Measurements from ENCODE around the gene ITPKC.

The ITPKC gene

DNA sequence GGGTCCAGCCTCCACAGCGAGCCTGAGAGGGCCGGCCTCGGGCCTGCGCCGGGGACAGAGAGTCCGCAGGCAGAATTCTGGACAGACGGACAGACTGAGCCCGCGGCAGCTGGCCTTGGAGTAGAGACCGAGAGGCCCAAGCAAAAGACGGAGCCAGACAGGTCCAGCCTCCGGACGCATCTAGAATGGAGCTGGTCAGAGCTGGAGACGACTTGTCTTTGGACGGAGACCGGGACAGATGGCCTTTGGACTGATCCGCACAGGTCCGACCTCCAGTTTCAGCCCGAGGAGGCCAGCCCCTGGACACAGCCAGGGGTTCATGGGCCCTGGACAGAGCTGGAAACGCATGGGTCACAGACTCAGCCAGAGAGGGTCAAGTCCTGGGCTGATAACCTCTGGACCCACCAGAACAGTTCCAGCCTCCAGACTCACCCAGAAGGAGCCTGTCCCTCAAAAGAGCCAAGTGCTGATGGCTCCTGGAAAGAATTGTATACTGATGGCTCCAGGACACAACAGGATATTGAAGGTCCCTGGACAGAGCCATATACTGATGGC lies 490 bp downstream of the ITPKC start:
- peaks cover 54% of the 10 kb centered on the region for H3K4me1 ChIP-seq (ENCODE audit: low read depth, poor library complexity, severe bottlenecking)
- no peaks in the 10 kb centered on the region for H3K36me3 ChIP-seq (ENCODE audit: insufficient read depth)
- peak overlapping the region; percentile 95 for H3K4me2 ChIP-seq
- H3K79me2 ChIP-seq (ENCODE audit: insufficient read depth, low read depth): peaks cover 8% of the 10 kb centered on the region; the same call in 1 of the 2 replicates
- no peaks in the 10 kb centered on the region for H3K27me3 ChIP-seq (ENCODE audit: insufficient read depth, low read depth)
- H3K27ac ChIP-seq: peak overlapping the region; percentile 28; the same call in 1 of the 2 replicates
- TF ChIP-seq, protein P1, sequence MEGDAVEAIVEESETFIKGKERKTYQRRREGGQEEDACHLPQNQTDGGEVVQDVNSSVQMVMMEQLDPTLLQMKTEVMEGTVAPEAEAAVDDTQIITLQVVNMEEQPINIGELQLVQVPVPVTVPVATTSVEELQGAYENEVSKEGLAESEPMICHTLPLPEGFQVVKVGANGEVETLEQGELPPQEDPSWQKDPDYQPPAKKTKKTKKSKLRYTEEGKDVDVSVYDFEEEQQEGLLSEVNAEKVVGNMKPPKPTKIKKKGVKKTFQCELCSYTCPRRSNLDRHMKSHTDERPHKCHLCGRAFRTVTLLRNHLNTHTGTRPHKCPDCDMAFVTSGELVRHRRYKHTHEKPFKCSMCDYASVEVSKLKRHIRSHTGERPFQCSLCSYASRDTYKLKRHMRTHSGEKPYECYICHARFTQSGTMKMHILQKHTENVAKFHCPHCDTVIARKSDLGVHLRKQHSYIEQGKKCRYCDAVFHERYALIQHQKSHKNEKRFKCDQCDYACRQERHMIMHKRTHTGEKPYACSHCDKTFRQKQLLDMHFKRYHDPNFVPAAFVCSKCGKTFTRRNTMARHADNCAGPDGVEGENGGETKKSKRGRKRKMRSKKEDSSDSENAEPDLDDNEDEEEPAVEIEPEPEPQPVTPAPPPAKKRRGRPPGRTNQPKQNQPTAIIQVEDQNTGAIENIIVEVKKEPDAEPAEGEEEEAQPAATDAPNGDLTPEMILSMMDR (conservative IDR thresholded peaks at IDR 0.05; ENCODE audit: low read depth, low read length): no peak
- no peaks in the 10 kb centered on the region for H4K20me1 ChIP-seq (ENCODE audit: insufficient read depth)
- peak overlapping the region; percentile 57 for H2AFZ ChIP-seq (ENCODE audit: low read depth)
- H3K9ac ChIP-seq: peak overlapping the region; percentile 71
- no peak overlapping the region for H3K4me3 ChIP-seq (IDR thresholded peaks at IDR 0.05; ENCODE audit: insufficient read depth, low read depth, low read length)

DNA sequence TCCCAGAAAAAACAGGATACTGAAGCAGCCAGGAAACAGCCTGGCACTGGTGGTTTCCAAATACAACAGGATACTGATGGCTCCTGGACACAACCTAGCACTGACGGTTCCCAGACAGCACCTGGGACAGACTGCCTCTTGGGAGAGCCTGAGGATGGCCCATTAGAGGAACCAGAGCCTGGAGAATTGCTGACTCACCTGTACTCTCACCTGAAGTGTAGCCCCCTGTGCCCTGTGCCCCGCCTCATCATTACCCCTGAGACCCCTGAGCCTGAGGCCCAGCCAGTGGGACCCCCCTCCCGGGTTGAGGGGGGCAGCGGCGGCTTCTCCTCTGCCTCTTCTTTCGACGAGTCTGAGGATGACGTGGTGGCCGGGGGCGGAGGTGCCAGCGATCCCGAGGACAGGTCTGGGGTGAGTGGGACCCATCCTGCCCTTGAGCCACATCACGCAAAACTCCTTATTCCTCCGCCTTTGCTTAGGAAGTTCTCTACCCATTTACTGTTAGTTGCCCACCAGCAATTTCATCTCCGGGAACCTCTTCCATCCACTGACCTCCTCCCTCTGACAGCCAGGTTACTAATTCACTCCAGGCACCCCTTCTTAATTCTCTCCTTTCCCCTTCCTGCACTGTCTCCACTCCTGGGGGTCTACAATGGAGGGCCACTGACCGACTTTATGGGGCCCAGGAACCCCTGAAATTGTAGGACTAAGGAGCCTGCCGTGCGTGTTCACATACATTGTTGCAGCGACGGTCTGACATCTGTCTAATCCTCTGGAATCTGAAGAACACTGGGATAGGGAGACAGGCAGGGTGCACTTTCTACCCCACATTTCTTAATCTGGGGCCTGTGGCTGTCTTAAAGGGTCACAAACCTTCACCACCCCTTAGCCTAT lies 1.2 kb downstream of the ITPKC start:
- H3K4me3 ChIP-seq (IDR thresholded peaks at IDR 0.05; ENCODE audit: insufficient read depth, low read depth, low read length): no peak overlapping the region
- H3K9ac ChIP-seq: peak overlapping the region; percentile 40; the same call in 1 of the 2 replicates
- H3K4me2 ChIP-seq: peak overlapping the region; percentile 95
- peaks cover 54% of the 10 kb centered on the region for H3K4me1 ChIP-seq (ENCODE audit: low read depth, poor library complexity, severe bottlenecking)
- no peak overlapping the region for H3K27ac ChIP-seq
- no peaks in the 10 kb centered on the region for H3K27me3 ChIP-seq (ENCODE audit: insufficient read depth, low read depth)
- H2AFZ ChIP-seq (ENCODE audit: low read depth): no peak overlapping the region; the same call in 1 of the 2 replicates
- no peaks in the 10 kb centered on the region for H4K20me1 ChIP-seq (ENCODE audit: insufficient read depth)
- TF ChIP-seq, protein P1 (conservative IDR thresholded peaks at IDR 0.05; ENCODE audit: low read depth, low read length): no peak
- no peaks in the 10 kb centered on the region for H3K36me3 ChIP-seq (ENCODE audit: insufficient read depth)
- H3K79me2 ChIP-seq (ENCODE audit: insufficient read depth, low read depth): peaks cover 8% of the 10 kb centered on the region; the same call in 1 of the 2 replicates

DNA sequence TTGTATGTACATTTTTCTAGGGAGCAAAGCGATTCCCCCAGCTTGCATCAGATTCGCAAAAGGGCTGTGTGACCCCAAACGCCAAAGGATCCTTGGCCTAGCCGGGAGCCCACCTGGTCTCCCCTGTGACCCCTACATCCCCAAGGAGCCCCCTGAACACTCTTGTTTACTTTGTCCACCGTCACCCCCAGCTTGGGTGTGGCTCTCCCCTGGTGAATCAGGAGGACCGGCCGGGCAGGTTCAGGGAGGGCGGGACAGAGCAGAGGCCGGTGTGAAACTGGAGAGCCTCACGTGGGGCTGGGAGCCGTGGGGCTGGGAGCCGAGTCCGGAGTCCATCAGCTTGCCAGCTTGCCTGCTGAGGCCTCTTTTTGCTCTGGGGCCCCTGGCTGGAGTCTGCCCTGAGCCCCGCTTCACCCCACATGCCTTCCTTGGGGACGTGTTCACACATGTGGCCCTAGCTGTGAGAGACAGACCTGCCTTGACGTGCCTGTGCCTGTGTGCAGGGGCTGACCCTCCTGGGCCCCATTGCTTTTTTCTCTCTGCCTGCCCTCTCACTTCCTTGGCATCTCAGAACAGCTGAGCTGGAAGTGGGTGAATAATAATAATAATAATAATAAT lies 2.0 kb downstream of the ITPKC start:
- no peaks in the 10 kb centered on the region for H4K20me1 ChIP-seq (ENCODE audit: insufficient read depth)
- TF ChIP-seq, protein P1 (conservative IDR thresholded peaks at IDR 0.05; ENCODE audit: low read depth, low read length): no peak
- no peaks in the 10 kb centered on the region for H3K27me3 ChIP-seq (ENCODE audit: insufficient read depth, low read depth)
- H3K4me2 ChIP-seq: peak overlapping the region; percentile 95
- H3K4me3 ChIP-seq (IDR thresholded peaks at IDR 0.05; ENCODE audit: insufficient read depth, low read depth, low read length): no peak overlapping the region
- no peaks in the 10 kb centered on the region for H3K36me3 ChIP-seq (ENCODE audit: insufficient read depth)
- peak overlapping the region; percentile 33; the same call in 1 of the 2 replicates for H2AFZ ChIP-seq (ENCODE audit: low read depth)
- peaks cover 53% of the 10 kb centered on the region for H3K4me1 ChIP-seq (ENCODE audit: low read depth, poor library complexity, severe bottlenecking)
- H3K79me2 ChIP-seq (ENCODE audit: insufficient read depth, low read depth): peaks cover 8% of the 10 kb centered on the region; the same call in 1 of the 2 replicates
- H3K27ac ChIP-seq: no peak overlapping the region
- peak overlapping the region; percentile 40; the same call in 1 of the 2 replicates for H3K9ac ChIP-seq

DNA sequence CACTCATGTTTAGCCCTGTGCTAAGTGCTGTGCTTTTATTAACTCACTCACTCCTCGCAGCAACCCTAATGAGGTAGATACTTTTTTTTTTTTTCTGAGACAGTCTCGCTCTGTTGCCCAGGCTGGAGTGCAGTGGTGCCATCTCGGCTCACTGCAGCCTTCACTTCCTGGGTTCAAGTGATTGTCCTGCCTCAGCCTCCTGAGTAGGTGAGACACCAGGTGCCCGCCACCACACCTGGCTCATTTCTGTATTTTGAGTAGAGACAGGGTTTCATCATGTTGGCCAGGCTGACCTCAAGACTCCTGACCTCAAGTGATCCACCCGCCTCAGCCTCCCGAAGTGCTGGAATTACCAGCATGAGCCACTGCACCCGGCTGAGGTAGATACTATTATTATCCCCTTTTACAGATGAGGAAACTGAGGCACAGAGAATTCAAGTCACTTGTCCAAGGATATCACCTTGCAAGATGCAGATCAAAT lies 2.5 kb downstream of the ITPKC start:
- no peak overlapping the region for H3K4me3 ChIP-seq (IDR thresholded peaks at IDR 0.05; ENCODE audit: insufficient read depth, low read depth, low read length)
- peaks cover 8% of the 10 kb centered on the region; the same call in 1 of the 2 replicates for H3K79me2 ChIP-seq (ENCODE audit: insufficient read depth, low read depth)
- peak overlapping the region; percentile 95 for H3K4me2 ChIP-seq

More for the DNA sequence above, 2.5 kb downstream of the ITPKC start:
- no peak overlapping the region for H3K27ac ChIP-seq
- no peaks in the 10 kb centered on the region for H3K27me3 ChIP-seq (ENCODE audit: insufficient read depth, low read depth)
- H3K4me1 ChIP-seq (ENCODE audit: low read depth, poor library complexity, severe bottlenecking): peaks cover 47% of the 10 kb centered on the region
- H3K9ac ChIP-seq: no peak overlapping the region
- TF ChIP-seq, protein P1 (conservative IDR thresholded peaks at IDR 0.05; ENCODE audit: low read depth, low read length): no peak
- no peak overlapping the region for H2AFZ ChIP-seq (ENCODE audit: low read depth)
- no peaks in the 10 kb centered on the region for H3K36me3 ChIP-seq (ENCODE audit: insufficient read depth)
- H4K20me1 ChIP-seq (ENCODE audit: insufficient read depth): no peaks in the 10 kb centered on the region
